ENCODE results near the gene GPD2. TPM values are rescaled to one million over a fixed set of nuclear protein-coding genes. Genes with fewer than 3 reads are reported as not detected.
A peak's percentile ranks its signal among the peaks of the same experiment; 100 is the strongest.

Gene GPD2
- polyA plus RNA-seq, 10 donors: 9.1 to 13.5 (median 11.5) TPM

DNA sequence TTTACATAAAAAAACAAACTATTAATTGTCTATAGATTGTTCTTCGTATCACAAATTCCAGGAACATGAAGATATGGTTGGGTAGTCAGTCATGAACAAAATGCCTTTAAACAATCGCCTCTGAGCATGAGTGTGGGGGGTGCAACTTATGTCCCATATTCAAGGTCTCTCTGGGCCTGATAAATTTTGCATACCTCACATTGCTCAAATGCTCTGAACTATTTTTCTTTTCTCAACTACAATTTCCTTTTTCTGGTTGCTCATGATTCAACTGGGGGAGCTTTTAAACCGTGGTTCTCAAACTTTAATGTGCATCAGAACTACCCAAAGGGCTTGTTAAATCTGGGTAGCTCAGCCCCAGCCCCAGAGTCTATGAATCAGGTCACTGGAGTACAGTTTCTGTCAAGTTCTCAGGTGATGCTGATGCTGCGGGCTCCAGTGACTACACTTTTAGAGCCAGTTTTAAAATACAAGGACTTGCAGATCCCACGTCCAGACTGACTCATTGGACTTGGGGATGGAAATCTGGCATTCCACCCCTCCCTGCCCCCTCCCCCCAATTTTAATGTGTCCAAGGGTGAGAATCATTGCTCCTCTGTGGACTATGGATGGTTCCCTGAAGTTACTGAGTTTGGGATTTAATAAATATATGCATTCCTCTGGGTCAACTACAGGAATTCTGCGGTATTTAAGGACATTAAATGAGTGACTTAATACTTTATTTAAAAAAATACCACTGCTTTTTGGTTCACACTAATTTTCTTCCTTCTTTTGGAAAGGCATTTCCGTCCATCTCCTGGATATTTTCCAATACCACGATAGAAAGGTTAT, 1.5 kb upstream of the GPD2 start:
- DNase-seq: peak in 1 of 3 donors; percentile 8

DNA sequence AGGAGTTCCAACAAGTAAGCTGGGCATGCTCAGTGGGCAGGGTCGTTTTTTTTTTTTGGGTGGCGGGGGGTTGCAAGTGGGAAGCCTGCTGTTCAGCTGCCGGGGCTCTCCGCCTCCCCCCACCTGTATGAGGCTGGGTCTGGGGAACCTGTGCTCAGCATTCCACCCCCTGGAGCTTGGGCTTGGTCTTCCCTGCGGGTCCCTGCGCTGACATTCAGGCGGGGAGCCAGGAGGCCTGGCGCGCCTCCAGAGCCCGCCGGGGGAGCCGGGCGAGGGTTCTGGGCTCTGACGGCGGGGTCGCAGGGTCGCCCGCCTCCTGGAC, 822 bp upstream of the GPD2 start:
- DNase-seq: no peak

DNA sequence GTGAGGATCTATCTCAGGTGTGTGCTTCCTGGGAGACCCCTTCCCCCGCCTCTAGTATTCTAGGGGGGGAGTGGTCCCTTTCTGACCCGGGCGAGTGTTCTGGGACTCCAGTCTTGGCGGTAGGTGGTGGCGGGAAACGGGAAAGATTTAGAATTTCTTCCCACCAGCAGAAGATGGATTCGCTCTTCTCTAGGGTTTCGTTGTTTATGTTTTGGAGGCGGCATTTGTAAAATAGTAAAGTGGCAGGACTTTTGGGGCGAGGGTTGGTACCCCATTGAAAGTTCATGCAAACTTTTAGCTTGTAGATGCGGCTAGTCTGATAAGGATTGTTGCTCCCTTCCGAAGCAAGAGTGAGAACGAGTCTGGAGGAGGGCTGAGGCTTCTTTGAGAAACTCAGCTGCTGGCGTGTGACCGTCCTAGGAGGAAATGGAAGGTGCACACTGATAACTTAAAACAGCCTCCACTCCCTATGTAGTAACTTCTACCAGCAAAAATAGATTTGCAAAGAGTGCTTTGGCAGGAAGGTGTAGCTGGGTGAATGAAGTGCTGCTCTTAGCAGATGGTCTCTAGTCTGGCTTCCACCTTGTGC, 412 bp downstream of the GPD2 start:
- DNase-seq: no peak

DNA sequence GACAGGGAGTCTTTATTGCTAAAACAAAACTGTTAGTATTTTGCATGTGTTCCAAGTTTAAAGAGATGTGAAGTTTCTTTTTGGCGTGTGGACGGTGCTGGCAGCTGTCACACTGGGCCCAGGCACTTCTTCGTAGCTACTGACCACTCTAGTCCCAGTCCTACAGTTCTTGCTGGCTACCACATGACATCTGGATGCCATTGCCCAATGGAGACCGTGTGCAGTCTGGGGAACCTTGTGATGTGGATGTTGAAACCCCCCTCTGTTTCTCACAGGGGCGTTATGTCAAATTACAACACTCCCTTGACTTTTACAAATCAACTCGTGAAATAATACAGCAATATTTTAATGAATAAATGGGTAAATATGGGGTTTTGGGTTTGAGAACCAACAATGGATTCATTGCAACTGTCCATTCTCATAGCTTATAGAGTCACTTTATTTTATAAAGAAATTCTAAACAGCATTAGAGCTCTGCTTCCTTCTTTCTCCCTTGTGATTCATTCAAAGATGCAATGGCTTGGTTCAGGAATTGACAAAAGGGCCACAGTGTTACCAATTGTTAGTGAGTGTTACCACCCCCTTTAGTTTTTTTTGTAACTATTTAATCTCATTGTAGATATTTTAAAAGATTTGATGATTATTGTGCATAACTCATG, 1.2 kb downstream of the GPD2 start:
- DNase-seq: peak in 2 of 3 donors; percentile 9 to 32

DNA sequence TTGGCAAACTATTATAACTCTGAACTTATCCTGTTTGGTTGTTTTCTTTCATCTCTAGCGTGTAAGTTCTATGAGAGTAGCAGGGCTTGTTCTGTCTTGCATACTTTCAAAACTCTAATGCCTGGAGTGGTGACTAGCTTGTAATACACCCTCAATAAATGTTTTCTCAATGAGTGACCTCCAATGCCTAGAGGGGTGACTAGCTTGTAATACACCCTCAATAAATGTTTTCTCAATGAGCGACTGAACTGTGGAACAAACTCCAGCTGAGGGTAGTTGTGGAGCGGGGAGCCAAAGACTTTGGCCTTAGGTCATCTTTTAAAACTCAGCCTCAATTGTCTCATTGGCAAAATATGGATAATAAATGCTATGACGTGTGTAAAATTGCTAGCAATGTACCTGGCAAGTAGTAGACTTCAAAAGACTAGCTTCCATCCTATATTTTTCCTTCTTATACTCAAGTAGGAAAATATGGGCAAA, 1.8 kb downstream of the GPD2 start:
- DNase-seq: no peak

DNA sequence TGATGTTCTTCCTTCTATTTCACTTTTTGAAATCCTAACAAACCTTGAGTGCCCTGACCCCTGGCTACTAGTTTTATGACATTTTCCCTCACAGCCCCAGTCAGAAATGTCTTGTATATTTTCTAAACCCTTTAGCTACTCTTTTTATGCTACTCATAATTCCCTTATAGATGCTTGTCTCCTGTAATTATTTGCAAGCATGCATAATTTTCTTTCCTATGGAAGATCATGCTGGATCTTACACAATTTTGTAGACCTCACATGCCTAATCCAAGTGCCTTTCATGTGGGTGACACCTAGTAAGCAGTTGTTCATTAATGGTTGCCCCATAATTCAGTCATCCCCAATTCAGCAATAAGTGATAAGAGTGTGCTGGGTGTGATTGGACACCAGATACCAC, 6.9 kb downstream of the GPD2 start:
- no peak for DNase-seq

DNA sequence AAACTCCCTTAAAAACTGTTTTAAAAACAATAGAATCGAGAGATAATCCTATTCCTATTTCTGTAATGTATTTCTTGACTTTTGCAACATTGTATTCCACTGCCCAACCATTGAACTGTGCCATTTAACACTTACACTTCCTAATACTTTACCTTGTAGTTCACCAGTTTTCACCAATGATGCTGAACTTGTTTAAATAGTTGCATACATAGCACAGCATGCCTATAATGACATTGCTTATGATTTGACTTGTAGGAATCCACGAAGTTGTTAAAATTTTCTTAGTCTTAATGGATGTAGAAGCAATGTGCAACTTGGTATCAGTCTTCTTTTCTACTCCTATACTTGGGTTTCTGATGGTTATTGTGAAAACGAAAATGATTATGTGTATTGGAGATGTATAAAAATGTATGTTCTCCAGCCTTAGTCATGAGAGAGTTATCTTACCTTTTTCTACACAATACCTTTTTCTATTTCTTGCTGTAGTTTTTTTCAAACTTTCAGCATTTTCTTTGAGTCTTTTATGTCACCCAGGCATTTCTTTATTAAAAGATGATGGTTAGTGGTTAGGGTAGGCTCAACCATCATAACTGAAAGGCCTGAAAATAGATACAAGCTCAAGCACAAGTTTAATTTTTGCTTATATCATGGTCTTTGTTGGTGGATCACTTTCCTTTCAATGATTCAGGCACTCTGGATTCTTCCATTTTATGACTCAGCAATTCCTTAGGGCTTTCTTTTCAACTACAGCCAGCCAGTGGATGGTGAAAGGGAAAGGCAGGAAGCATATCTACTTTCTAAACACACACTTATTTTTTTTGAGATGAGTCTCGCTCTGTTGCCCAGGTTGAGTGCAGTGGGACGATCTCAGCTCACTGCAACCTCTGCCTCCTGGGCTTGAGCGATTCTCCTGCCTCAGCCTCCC, 9.4 kb downstream of the GPD2 start:
- DNase-seq: peak in 1 of 3 donors; percentile 73

DNA sequence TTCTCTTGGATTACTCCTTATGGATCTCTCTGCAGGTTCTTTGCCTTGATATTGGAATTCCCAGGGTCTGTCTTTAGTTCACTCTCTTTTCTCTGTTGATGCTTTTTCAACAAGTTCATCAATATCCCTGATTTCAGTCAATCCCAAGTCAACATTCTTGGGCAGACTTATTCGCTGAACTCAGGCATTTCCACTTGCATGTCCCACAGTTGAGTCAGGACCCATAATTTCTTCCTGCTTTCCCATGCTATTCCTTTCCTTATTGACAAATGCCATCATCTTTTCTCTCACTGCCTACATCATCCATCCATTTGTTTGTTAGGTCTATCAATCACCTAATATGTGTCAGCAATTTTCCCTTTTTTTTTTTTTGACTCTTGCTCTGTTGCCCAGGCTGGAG, 11.6 kb downstream of the GPD2 start:
- no peak for DNase-seq

DNA sequence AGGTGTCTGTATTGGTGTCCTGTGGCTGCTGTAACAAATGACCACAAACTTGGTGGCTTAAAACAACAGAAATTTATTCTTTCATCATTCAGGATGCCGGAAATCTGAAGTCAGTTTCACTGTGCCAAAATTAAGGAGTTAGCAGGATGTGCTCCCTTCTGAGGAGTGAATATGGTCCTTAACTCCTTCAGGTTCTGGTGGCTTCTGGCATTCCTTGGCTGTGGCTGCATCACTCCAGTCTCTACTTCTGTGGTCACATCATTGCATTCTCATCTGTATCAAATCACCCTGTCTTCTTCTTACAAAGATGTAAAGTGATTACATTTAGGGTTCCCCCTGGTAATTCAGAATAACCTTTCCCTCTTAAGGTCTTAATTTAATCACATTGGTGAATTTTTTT, 12.6 kb downstream of the GPD2 start:
- no peak for DNase-seq

DNA sequence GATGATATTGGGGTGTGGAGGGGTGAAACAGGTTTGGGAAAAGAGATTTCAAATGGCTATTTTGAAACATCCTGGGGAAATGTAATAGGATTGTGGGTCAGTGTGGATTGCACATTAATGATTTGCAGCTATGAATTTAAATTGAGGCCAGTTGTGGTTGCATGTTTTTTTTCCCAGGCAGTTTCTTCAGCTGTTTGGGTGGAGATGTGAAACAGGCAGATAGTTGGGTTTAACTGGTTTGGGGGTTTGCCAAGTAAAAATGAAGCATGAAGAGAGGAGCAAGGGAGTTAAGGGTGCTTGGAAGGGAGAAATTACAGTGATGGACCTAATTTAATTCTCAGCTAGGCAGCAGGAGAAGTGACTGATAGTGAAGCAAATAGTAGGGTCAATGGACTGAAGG, 16.8 kb downstream of the GPD2 start:
- DNase-seq: no peak

DNA sequence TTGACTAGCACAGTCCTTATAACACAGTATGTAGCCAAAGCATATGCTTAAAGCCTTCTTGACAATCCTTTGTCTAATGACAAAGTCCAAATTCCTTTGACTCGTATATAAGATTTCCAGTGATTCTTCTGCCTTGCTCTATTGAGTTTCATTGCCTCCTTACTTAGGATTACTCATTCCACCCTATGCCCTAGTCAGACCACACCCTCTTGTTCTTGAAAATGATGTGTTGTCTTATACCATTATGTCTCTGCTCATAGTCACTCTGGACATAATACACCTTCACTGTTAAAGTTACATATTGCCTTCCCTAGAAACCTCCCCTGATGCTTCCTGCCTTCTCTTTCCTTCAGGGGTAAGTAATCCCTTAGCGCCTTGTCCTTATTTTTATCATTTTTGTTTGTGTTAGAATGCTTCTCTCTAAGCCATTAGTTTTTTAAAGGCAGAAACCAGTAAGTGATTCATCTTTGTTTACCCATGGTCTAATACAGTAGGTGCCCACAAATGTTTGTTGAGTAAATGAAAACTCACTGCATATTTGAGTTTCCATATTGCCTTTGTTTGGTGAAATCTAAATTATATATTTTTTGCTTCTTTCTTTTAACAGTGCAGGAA, 19.3 kb downstream of the GPD2 start:
- DNase-seq: no peak

DNA sequence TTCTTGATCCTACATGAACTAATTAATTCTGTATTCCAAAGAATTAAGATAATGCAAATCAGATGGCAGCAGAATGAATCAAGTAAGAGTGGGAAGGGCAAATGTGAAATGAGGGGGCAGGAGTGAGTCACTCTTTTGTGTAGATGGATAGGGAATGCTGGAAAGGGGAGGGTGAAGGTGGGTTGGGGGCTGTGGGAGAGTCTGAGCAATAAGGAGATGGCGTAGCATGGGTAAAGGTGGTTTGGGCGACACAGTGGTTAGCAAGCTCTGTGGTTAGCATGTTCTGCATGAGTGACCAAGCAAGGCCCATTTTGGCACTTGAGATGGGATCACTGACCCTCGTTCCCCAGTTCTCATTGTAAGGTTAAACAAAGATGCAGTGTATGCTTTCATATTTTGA, 20.4 kb downstream of the GPD2 start:
- DNase-seq: no peak

DNA sequence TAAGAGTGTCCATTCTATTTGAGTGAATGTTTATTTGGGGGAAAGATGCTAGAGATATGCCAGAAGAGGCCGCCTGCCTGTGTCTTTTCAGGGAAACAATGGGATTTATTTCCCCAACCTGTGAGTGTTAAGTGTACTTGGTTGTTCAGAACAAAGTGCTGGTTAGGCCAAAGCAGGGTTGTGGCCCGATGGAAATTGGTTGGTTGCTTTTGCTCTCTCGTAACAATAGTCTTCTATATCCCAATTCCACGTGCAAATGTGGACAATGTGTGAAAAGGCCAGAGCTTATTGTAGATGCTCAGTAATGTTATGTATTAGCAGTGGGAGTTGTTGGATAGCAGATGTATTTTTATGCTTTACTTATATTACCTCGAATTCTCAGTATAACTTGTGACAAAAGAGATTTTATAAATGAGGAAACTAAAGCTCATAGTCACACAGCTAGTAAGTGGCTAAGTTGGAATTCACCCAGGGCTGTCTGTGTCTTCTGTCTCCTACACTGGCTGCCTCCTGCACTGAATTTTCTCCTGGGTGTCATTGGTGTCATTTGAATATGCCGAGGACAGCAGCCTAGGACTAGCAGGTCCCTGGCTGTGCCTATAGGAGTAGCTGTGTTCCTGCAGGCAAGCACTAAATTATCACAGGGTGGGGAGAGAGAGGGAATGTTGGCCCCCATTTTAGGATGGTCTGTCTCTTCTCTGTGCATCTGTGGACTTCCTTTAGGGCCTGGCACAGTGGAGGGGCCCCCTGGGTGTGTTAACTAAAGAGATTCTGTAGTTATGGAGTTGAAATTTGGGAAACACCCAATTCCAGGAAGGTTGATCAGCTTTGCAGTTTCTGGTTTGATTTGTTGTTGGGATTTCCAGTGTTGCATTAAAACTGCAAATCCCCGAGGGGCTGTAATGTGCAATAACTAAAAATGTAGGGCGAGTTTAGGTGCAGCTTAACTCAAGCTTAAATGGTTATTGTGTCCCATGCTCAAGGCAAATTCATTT, 21.6 kb downstream of the GPD2 start:
- DNase-seq: peak in 2 of 3 donors; percentile 8 to 22

DNA sequence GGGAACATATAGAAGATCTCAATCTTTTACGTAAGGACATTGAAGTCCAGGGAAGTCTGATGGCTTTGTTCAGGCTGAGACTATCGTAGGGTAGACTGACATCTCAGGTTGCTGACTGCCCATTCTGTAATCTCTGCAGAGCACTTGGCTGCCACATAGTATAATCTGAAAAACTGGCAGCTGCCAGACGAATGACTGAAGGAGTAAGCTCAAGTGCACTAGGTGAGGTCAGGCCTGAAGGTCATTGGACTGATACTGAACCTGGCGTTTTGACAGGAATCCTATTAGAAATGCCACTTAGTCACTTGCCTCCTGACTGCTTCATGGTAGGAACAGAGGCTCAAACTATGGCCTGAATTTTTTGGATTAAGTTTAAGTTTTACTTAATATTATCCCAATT, 23.5 kb downstream of the GPD2 start:
- DNase-seq: no peak

DNA sequence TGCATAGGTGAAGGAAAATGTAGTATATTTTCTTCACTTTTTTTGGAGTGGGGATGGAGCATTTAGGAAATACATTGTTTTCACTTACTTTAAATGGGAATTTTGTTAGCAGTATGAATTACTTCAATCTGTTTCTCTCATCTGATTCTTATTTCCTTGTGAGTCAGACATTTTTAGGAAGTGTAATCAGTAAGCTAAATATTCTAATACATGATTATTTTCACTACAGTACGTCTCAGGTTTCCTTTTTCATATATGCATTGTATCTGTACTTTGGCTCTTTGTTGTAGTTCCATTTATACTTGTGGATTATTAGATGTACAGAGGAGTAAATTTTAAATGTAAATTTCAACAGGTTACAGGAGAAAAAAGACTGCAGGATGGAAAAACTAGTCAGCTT, 27.9 kb downstream of the GPD2 start:
- DNase-seq: no peak

DNA sequence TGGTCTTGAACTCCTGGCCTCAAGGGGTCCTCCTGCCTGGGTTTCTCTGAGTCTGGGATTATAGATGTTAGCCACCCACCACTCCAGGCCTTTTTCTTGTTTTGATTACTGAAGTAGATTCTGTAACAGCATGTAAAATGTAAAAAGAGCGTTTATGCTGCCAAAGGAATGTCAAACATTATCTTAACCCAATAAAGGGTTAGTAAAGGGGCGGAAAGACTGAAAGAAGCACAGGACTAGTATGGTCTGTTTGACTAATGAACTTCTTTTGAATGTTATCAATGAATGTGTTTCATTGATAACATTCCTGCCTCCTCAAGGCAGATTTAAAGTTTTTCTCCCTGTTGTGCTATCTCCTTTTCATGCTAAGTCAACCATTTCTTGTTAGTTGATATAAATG, 29.4 kb downstream of the GPD2 start:
- no peak for DNase-seq

DNA sequence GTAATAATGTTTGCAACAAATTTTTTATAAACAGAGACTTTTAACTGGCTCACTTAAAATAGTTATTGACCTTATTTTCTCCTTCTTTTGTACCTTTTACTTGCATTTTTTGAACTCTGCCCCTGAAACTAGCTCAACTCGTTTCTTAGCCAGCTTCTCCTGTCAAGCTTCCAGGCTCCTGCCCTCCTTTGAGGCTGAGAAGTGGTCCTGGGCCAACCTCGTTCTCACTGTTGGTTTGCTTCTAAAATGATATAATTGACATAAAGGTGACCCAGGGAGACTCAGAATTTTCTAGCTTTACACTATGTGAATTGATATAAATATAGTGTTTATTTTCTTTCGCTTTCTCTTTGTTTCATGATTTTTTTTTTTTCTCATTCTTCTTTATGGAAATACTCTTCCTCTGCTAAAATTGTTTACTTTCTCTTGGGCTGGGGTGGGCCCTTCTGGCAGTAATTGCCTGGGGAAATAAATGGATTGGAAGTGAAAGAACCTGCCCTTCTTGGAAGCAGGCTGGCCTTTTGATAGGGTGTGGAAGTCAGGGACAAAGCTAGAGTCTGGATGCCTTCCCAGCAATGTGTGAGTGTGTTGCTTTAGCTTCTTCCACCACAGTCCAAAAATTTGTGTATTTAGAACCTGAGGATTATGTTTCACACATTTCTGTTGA, 30.7 kb downstream of the GPD2 start:
- DNase-seq: peak; percentile 50 to 82 (median 74)

DNA sequence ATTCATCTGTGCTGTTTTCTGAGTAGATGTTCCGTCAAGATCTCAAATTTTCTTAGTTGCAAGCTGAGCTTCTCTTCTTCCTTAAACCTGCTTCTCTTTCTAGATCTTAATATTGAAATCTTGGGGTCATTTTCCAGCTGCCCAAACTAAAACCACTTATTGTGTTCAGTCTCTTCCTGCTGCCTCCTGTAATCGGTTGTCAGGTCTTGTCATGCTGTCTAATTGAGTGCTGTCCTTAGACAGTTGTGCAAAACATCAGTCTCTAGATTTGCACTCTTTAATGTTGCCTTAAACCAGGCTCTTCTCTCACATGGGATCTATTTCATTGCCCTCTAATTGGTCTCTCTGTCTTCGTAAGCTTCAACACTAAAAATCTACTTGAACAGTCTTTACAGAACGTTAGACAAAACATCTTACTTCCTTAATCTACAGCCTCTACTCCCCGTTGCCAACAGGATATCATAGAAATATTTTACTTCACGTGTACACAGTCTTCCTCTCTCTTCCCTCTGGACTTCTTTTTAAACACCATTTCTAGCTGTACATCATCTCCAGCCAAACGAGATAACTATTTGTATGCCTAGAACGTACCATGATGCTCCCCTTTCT, 34.9 kb downstream of the GPD2 start:
- no peak for DNase-seq

DNA sequence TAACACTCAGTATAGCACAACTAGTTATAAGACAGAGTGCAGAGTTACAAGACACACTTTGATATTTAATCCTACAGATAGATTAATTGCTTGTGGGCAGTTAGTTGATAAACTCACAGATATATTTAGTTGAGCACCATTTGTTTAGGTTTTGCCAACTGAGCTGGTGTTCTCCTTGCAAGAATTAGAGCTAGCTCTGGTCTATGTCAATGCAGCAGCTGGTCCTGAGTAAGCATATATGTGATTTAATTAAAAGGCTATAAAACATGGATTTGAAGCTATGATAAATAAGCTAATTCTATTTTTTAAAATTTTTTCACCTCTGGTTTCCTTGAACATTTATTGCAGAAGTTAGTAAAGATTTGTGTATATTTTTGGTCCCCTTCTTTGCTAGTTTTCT, 35.6 kb downstream of the GPD2 start:
- no peak for DNase-seq

All from muscle of back (tissue), 11 donors.